Endothelial cell of umbilical vein (primary cell): ENCODE measurements around the gene GORASP1. TPM values are rescaled to one million over a fixed set of nuclear protein-coding genes. Genes with fewer than 3 reads are reported as not detected.

Experiments
- BruUV-seq: library from RNA; stranded (reverse); fragments of 400-500 nt; replicated peaks from 2 replicates; lab custom pipeline; 2021; lab: Mats Ljungman, UMichigan
- CTCF ChIA-PET: fragments of 300-600, 350-600 bp; sonication (Branson Sonifier 250); formaldehyde crosslinking; loops from one replicate; lab custom pipeline; 2021; ENCODE audit warnings: antibody characterized with exemption, inconsistent platforms; lab: Charles Lee
- POLR2A ChIA-PET: fragments of 300-600, 350-600 bp; sonication (Branson Sonifier 250); formaldehyde crosslinking; loops from one replicate; lab custom pipeline; 2021; ENCODE audit warnings: antibody characterized with exemption, inconsistent platforms; lab: Charles Lee
- DNase-seq: peaks from one replicate; pipeline ENCODE4 v3.0.0-alpha.2; 2011; ENCODE audit warnings: low read depth, low spot score
- FAIRE-seq: peaks from 2 replicates; lab custom pipeline; 2011; peaks lifted over from hg19 to GRCh38; lab: Jason Lieb, UNC
- H2AFZ ChIP-seq: 2 replicates; pipeline ENCODE4 v1.6.0; 2012; ENCODE audit warnings: low read depth, low read length, control low read depth, inconsistent platforms
- H3K27ac ChIP-seq: 2 replicates; pipeline ENCODE4 v1.5.1; 2011; ENCODE audit warnings: low read depth, mild to moderate bottlenecking, control low read depth, low read length, moderate library complexity; ENCODE audit not compliant: insufficient read depth
- H3K27me3 ChIP-seq, 2 experiments: 2 replicates each; pipeline versions ENCODE4 v1.6.0 to v1.6.1; 2011; ENCODE audit warnings: low read length in 2 of 2, mixed read lengths in 1 of 2; ENCODE audit not compliant: control insufficient read depth in 2 of 2, insufficient read depth in 2 of 2
- H3K36me3 ChIP-seq, 2 experiments: 2 replicates in 1 of 2; 3 replicates in 1 of 2; pipeline ENCODE4 v1.5.1; 2011; ENCODE audit warnings: low read length in 2 of 2, mild to moderate bottlenecking in 1 of 2, moderate library complexity in 1 of 2; ENCODE audit not compliant: control insufficient read depth in 2 of 2, insufficient read depth in 2 of 2; ENCODE audit errors: extremely low read depth in 1 of 2
- H3K4me1 ChIP-seq: 3 replicates; pipeline ENCODE4 v1.5.1; 2011; ENCODE audit warnings: mild to moderate bottlenecking, low read length; ENCODE audit not compliant: control insufficient read depth, insufficient read depth; ENCODE audit errors: extremely low read depth
- H3K4me2 ChIP-seq: 2 replicates; pipeline ENCODE4 v1.6.1; 2011; ENCODE audit warnings: low read length, control low read depth, mixed read lengths; ENCODE audit not compliant: insufficient read depth
- H3K4me3 ChIP-seq, 3 experiments: fragments of 200-600 bp in 1 of 3; sonication (generic), shearing (Covaris generic) in 1 of 3; replicated peaks in 1 of 3; 2 replicates each; pipeline ENCODE4 v1.5.1; 2011 to 2016; ENCODE audit warnings: control low read depth in 3 of 3, low read length in 3 of 3, mild to moderate bottlenecking in 2 of 3, inconsistent platforms in 1 of 3, low read depth in 1 of 3, moderate library complexity in 1 of 3; ENCODE audit not compliant: insufficient read depth in 1 of 3
- H3K79me2 ChIP-seq: 2 replicates; pipeline ENCODE4 v1.6.0; 2012; ENCODE audit warnings: low read length, inconsistent platforms; ENCODE audit not compliant: control insufficient read depth, insufficient read depth
- H3K9ac ChIP-seq: replicated peaks from 2 replicates; pipeline ENCODE3; 2011; ENCODE audit warnings: low read length, control low read depth; ENCODE audit not compliant: insufficient read depth; ENCODE audit errors: extremely low read depth
- H3K9me1 ChIP-seq: replicated peaks from 3 replicates; pipeline ENCODE4 v1.6.0; 2011; ENCODE audit warnings: mild to moderate bottlenecking, low read length; ENCODE audit not compliant: control insufficient read depth, insufficient read depth; ENCODE audit errors: extremely low read depth
- H3K9me3 ChIP-seq: replicated peaks from 2 replicates; pipeline ENCODE4 v1.5.1; 2012; ENCODE audit warnings: low read length, inconsistent platforms; ENCODE audit not compliant: control insufficient read depth, insufficient read depth
- H4K20me1 ChIP-seq: replicated peaks from 2 replicates; pipeline ENCODE3; 2011; ENCODE audit warnings: mild to moderate bottlenecking, low read length; ENCODE audit not compliant: control insufficient read depth, insufficient read depth; ENCODE audit errors: extremely low read depth
- CTCF ChIP-seq, 2 donors: IDR thresholded peaks; 1 replicate in 1 of 2; 2 replicates in 1 of 2; pipeline ENCODE4 v1.5.1; 2011; ENCODE audit warnings: low read length in 2 of 2, mild to moderate bottlenecking in 2 of 2, moderate library complexity in 2 of 2, control low read depth in 1 of 2, inconsistent platforms in 1 of 2, low read depth in 1 of 2; ENCODE audit not compliant: insufficient read depth in 1 of 2; ENCODE audit errors: extremely low read depth in 1 of 2
- EZH2 ChIP-seq: IDR thresholded peaks from 2 replicates; pipeline ENCODE4 v1.6.1; 2012; ENCODE audit warnings: borderline replicate concordance, low read depth, mild to moderate bottlenecking, moderate library complexity, low read length, inconsistent platforms; ENCODE audit not compliant: severe bottlenecking
- FOS ChIP-seq: IDR thresholded peaks from 2 replicates; pipeline ENCODE4 v1.6.1; 2011; ENCODE audit warnings: mild to moderate bottlenecking, low read length, moderate library complexity, borderline replicate concordance; ENCODE audit not compliant: insufficient read depth
- GATA2 ChIP-seq: IDR thresholded peaks from 2 replicates; pipeline ENCODE4 v1.7.0; 2011; ENCODE audit warnings: low read depth, mild to moderate bottlenecking, moderate library complexity, mixed read lengths, low read length; ENCODE audit not compliant: insufficient read length, insufficient read depth
- JUN ChIP-seq: IDR thresholded peaks from 2 replicates; pipeline ENCODE4 v1.6.1; 2011; ENCODE audit warnings: borderline replicate concordance, low read depth; ENCODE audit not compliant: insufficient read length, insufficient read depth
- MAX ChIP-seq: IDR thresholded peaks from 2 replicates; pipeline ENCODE4 v1.6.1; 2011; ENCODE audit not compliant: insufficient read depth, insufficient read length
- MYC ChIP-seq: IDR thresholded peaks from one replicate; pipeline ENCODE4 v1.6.1; 2011; ENCODE audit warnings: mild to moderate bottlenecking, low read depth, low read length
- POLR2A ChIP-seq: IDR thresholded peaks from 2 replicates; pipeline ENCODE4 v1.6.1; 2012; ENCODE audit warnings: low read depth, mild to moderate bottlenecking, control low read depth, low read length
- POLR2AphosphoS5 ChIP-seq: IDR thresholded peaks from 2 replicates; pipeline ENCODE4 v1.6.1; 2012; ENCODE audit warnings: low read depth, mild to moderate bottlenecking, control low read depth, low read length, moderate library complexity; ENCODE audit not compliant: insufficient read depth
- dilution Hi-C: fragments of 300-500 bp; cut with MboI; formaldehyde crosslinking; loops from one replicate; pipeline ENCODE4 v1.15.0; 2019; ENCODE audit warnings: low sequenced_read_pairs; ENCODE audit not compliant: extremely low pct_ligation_motif_present
- intact Hi-C: fragments of 100-400 bp; cut with micrococcal nuclease; formaldehyde crosslinking; loops from one replicate; pipeline ENCODE4 v1.10.0; 2022
- polyA plus RNA-seq, 4 experiments: library from polyadenylated mRNA; depleted of rRNA in 3 of 4; stranded (reverse) in 3 of 4; unstranded in 1 of 4; fragments of >200 nt; gene quantifications; 2 replicates each; pipeline versions ENCODE4 v1.2.1 to v1.2.3, GENCODE V29; 2011 to 2012; ENCODE audit warnings: missing spikeins in 1 of 4
- total RNA-seq: library from RNA; stranded (reverse); gene quantifications from 2 replicates; pipeline ENCODE4 v1.2.3, GENCODE V29; 2021

Gene GORASP1
- total and polyA plus RNA-seq, 2 donors (not counting 3 experiments of a cell fraction or from before 2014, with no cell fraction given), result 62.5 to 68.0 TPM

GRCh38 chr3:39149498-39150147 lies 42.2 kb upstream of the GORASP1 start:
- peak overlapping the region; percentile 94 for H3K27ac ChIP-seq
- ChIA-PET CTCF (interaction anchor here (0.5 to 3.3 kb wide), 6 partner anchors 9 to 346 kb away, joined by 3 to 20 read pairs (median 3); no protein-coding TSS in a partner anchor), POLR2A (no interaction called here)
- peak overlapping the region; percentile 90 for H3K9ac ChIP-seq
- peaks cover 63% of the 10 kb centered on the region for H3K4me1 ChIP-seq
- TF ChIP-seq CTCF (IDR thresholded peaks at IDR 0.05; ENCODE audit: extremely low read depth in 1 of 2, insufficient read depth in 1 of 2, low read depth in 1 of 2, low read length in 2 of 2) (no peak), JUN (no peak), MAX (no peak), MYC (no peak), POLR2AphosphoS5 (no peak), EZH2 (no peak), POLR2A (no peak), GATA2 (no peak), FOS (no peak)
- no TSS peak for BruUV-seq
- intact Hi-C loops (loop anchor here (10.0 kb wide), 1 partner anchor 425 kb away; no protein-coding TSS in a partner anchor), dilution Hi-C loops (no loop called here)
- no peak for FAIRE-seq
- H3K9me3 ChIP-seq, result no peaks in the 10 kb centered on the region
- H3K36me3 ChIP-seq, result peaks cover 4 to 11% of the 10 kb centered on the region in 2 experiments
- no peak for DNase-seq
- no peak overlapping the region for H2AFZ ChIP-seq
- no peaks in the 10 kb centered on the region for H4K20me1 ChIP-seq
- peaks cover 66% of the 10 kb centered on the region for H3K79me2 ChIP-seq
- H3K4me2 ChIP-seq, result peak overlapping the region; percentile 69
- H3K9me1 ChIP-seq, result no peaks in the 10 kb centered on the region
- no peaks in the 10 kb centered on the region for H3K27me3 ChIP-seq
- H3K4me3 ChIP-seq, result no peak overlapping the region
